Endodermal cell (in vitro differentiated cells): ENCODE data around the gene AIF1. TPM values are rescaled to one million over a fixed set of nuclear protein-coding genes. Genes with fewer than 3 reads are reported as not detected.
A peak's percentile ranks its signal among the peaks of the same experiment; 100 is the strongest.

Experiments
- DNase-seq: peaks from one replicate; pipeline ENCODE4 v3.0.0-alpha.2; 2017
- H3K27ac ChIP-seq: 2 replicates; pipeline ENCODE4 v1.5.1; 2013; ENCODE audit warnings: mild to moderate bottlenecking, low read depth, low read length, moderate library complexity
- H3K27me3 ChIP-seq: 2 replicates; pipeline ENCODE4 v1.6.1; 2013; ENCODE audit warnings: mild to moderate bottlenecking, low read length, moderate library complexity; ENCODE audit not compliant: insufficient read depth, control insufficient read depth, poor library complexity, severe bottlenecking
- H3K36me3 ChIP-seq: 2 replicates; pipeline ENCODE4 v1.7.0; 2013; ENCODE audit warnings: mild to moderate bottlenecking, low read length, moderate library complexity; ENCODE audit not compliant: control insufficient read depth, insufficient read depth
- H3K4me1 ChIP-seq: one replicate; pipeline ENCODE4 v1.7.0; 2013; ENCODE audit warnings: low read length; ENCODE audit not compliant: control insufficient read depth, insufficient read depth
- H3K4me3 ChIP-seq: 2 replicates; pipeline ENCODE4 v1.5.1; 2013; ENCODE audit warnings: mild to moderate bottlenecking, low read length, moderate library complexity
- H3K9ac ChIP-seq: 2 replicates; pipeline ENCODE4 v1.6.1; 2013; ENCODE audit warnings: mild to moderate bottlenecking, low read length, moderate library complexity; ENCODE audit not compliant: poor library complexity, severe bottlenecking; ENCODE audit errors: extremely low read depth
- H3K9me3 ChIP-seq: 2 replicates; pipeline ENCODE4 v1.6.1; 2013; ENCODE audit warnings: mild to moderate bottlenecking, low read length, moderate library complexity; ENCODE audit not compliant: control insufficient read depth
- H3K27ac Mint-ChIP-seq: 2 replicates; pipeline ENCODE4 v1.8.0; 2020; ENCODE audit warnings: mixed read lengths
- H3K27me3 Mint-ChIP-seq: 2 replicates; pipeline ENCODE4 v1.8.0; 2021; ENCODE audit warnings: mild to moderate bottlenecking, mixed read lengths; ENCODE audit not compliant: insufficient read depth
- H3K36me3 Mint-ChIP-seq: 2 replicates; pipeline ENCODE4 v1.8.0; 2020; ENCODE audit warnings: low read depth, mixed read lengths
- H3K4me1 Mint-ChIP-seq: 2 replicates; pipeline ENCODE4 v1.8.0; 2020; ENCODE audit warnings: mixed read lengths
- H3K4me3 Mint-ChIP-seq: 2 replicates; pipeline ENCODE4 v1.8.0; 2020; ENCODE audit warnings: mild to moderate bottlenecking, moderate library complexity, mixed read lengths
- H3K9me3 Mint-ChIP-seq: 2 replicates; pipeline ENCODE4 v1.8.0; 2020; ENCODE audit warnings: mild to moderate bottlenecking, mixed read lengths
- WGBS, 2 experiments: methylation state at CpG; one replicate each; pipeline versions ENCODE4 v1.1.5 to v1.1.7; 2013; ENCODE audit warnings: missing lambda C conversion rate in 2 of 2, mixed read lengths in 1 of 2; ENCODE audit not compliant: insufficient coverage in 1 of 2, insufficient read length in 1 of 2; 5-methylcytosine and 5-hydroxymethylcytosine counted together
- long read RNA-seq, 4 experiments: library from polyadenylated mRNA in 2 of 4; library from RNA in 1 of 4; library from capped mRNA in 1 of 4; stranded (forward) in 3 of 4; unstranded in 1 of 4; transcript quantifications; one replicate each; pipeline ENCODE4 v2.0.0, GENCODE V29; 2020 to 2021; ENCODE audit warnings: inconsistent platforms in 1 of 4
- polyA plus RNA-seq, 2 experiments: library from polyadenylated mRNA; stranded (reverse); fragments of 50-300 nt; gene quantifications; one replicate each; pipeline ENCODE4 v1.2.3, GENCODE V29; 2013
- total RNA-seq, 2 donors: library from RNA; stranded (reverse); fragmentation: NEBNext Ultra II Directional in 1 of 2; extraction: Animal tissue kit (Norgen Biotek cat#: 25700) in 1 of 2; gene quantifications; 2 replicates in 1 of 2; 3 replicates in 1 of 2; pipeline ENCODE4 v1.2.1, GENCODE V29; 2021
- TF ChIP-seq, protein P1 (sequence below): fragments of 200-600 bp; sonication (generic); conservative IDR thresholded peaks from 2 replicates; pipeline ENCODE4 v1.5.0; 2021; ENCODE audit warnings: antibody characterized with exemption, mild to moderate bottlenecking

AIF1 gene
- total RNA-seq = 1 to 10 TPM in 1 of 2 donors, under 1 TPM in 1; 0.70 to 1.7 TPM
- polyA plus RNA-seq (2013, experiment 1 of 2) = 1.2 TPM
- 0.66 TPM for polyA plus RNA-seq (2013, experiment 2 of 2)
- long read RNA-seq, experiment 1, partial matches to known transcripts = 0 of 3 reads
- long read RNA-seq, experiment 1, other reads (novel, unspliced or antisense) = 1 of 3 reads
- long read RNA-seq, experiment 2 = 0 reads
- long read RNA-seq, experiment 3, partial matches to known transcripts = 0 of 1 reads
- long read RNA-seq, experiment 3, other reads (novel, unspliced or antisense) = 0 of 1 reads
- long read RNA-seq, experiment 4 = 0 reads

GRCh38 chr6:31614684-31615578, at the start of gene AIF1:
TSS of gene AIF1 (plus strand) at chr6:31615234. CDS start at chr6:31615330, 96 bp downstream.
- Histone ChIP-seq H3K36me3 (no peaks in the 10 kb centered on the region), H3K9ac (no peak within 1 kb of the TSS), H3K9me3 (no peaks in the 10 kb centered on the region), H3K4me3 (no peak within 1 kb of the TSS), H3K27ac (no peak within 1 kb of the TSS), H3K27me3 (no peaks in the 10 kb centered on the region), H3K4me1 (no peaks in the 10 kb centered on the region)
- DNase-seq = no peak
- TF ChIP-seq, protein P1, sequence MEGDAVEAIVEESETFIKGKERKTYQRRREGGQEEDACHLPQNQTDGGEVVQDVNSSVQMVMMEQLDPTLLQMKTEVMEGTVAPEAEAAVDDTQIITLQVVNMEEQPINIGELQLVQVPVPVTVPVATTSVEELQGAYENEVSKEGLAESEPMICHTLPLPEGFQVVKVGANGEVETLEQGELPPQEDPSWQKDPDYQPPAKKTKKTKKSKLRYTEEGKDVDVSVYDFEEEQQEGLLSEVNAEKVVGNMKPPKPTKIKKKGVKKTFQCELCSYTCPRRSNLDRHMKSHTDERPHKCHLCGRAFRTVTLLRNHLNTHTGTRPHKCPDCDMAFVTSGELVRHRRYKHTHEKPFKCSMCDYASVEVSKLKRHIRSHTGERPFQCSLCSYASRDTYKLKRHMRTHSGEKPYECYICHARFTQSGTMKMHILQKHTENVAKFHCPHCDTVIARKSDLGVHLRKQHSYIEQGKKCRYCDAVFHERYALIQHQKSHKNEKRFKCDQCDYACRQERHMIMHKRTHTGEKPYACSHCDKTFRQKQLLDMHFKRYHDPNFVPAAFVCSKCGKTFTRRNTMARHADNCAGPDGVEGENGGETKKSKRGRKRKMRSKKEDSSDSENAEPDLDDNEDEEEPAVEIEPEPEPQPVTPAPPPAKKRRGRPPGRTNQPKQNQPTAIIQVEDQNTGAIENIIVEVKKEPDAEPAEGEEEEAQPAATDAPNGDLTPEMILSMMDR = no peak
- H3K4me1 Mint-ChIP-seq = peaks cover 16% of the 10 kb centered on the region
- H3K36me3 Mint-ChIP-seq = no peaks in the 10 kb centered on the region
- H3K9me3 Mint-ChIP-seq = no peaks in the 10 kb centered on the region
- H3K27me3 Mint-ChIP-seq = no peaks in the 10 kb centered on the region
- peak within 1 kb of the TSS; percentile 29 for H3K27ac Mint-ChIP-seq
- WGBS, 2 experiments = 91 to 92% methylated on average over 2 to 6 of the region's 6 CpGs
- H3K4me3 Mint-ChIP-seq = no peak within 1 kb of the TSS

- DNase-seq = peak; percentile 73
- Histone ChIP-seq H3K27me3 (no peaks in the 10 kb centered on the region), H3K9ac (no peak overlapping the region), H3K9me3 (no peaks in the 10 kb centered on the region), H3K36me3 (no peaks in the 10 kb centered on the region), H3K4me3 (no peak overlapping the region), H3K4me1 (no peaks in the 10 kb centered on the region), H3K27ac (no peak overlapping the region)
- Mint-ChIP-seq H3K9me3 (no peaks in the 10 kb centered on the region), H3K27me3 (peaks cover 3% of the 10 kb centered on the region), H3K27ac (peak overlapping the region; percentile 45), H3K36me3 (no peaks in the 10 kb centered on the region), H3K4me3 (no peak overlapping the region), H3K4me1 (peaks cover 4% of the 10 kb centered on the region)
- WGBS, 2 experiments = 73 to 76% methylated on average over 5 to 9 of the region's 9 CpGs
- TF ChIP-seq, protein P1 = no peak
Measured at GRCh38 chr6:31567531-31568370, 47.3 kb upstream of the AIF1 start.

DNA sequence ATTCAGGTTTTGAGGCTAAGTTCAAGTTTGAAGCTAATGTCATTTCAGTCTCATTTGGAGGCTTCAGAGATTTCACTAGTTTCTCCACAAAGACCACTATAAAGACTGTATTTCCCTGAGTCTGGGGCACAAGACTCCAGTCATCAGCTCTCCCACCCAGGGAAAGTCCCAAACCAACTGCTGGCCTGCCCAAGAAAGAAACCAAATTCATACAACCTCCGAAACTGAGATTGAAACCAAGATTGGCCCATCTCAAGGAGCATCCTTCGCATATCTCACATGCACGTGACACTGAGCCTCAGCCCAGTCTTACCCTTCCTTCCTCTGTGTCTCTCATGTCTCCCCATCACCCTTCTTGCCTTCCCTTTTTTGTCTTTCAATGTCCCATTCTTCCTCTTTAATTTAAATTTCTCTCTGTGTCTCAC, 46.5 kb upstream of the AIF1 start:
- no peak overlapping the region for H3K9ac ChIP-seq
- H3K36me3 Mint-ChIP-seq = no peaks in the 10 kb centered on the region
- H3K4me3 ChIP-seq = no peak overlapping the region
- WGBS, 2 experiments = 89 to 92% methylated on average over 3 of the region's 3 CpGs
- no peaks in the 10 kb centered on the region for H3K4me1 ChIP-seq
- TF ChIP-seq, protein P1 = no peak
- no peaks in the 10 kb centered on the region for H3K9me3 Mint-ChIP-seq
- H3K9me3 ChIP-seq = no peaks in the 10 kb centered on the region
- H3K27ac ChIP-seq = no peak overlapping the region
- no peak overlapping the region for H3K27ac Mint-ChIP-seq
- peaks cover 4% of the 10 kb centered on the region for H3K4me1 Mint-ChIP-seq
- no peak for DNase-seq
- H3K27me3 ChIP-seq = no peaks in the 10 kb centered on the region
- peaks cover 3% of the 10 kb centered on the region for H3K27me3 Mint-ChIP-seq
- H3K36me3 ChIP-seq = no peaks in the 10 kb centered on the region
- H3K4me3 Mint-ChIP-seq = no peak overlapping the region
